Thyroid gland (tissue), 4 donors: Measurements from ENCODE around the gene CBLB. TPM values are rescaled to one million over a fixed set of nuclear protein-coding genes. Genes with fewer than 3 reads are reported as not detected.

Experiments used
- DNase-seq, 2 donors: peaks; one replicate each; pipeline ENCODE4 v3.0.0-alpha.2; 2019
- H3K27ac ChIP-seq, 3 donors: fragments of 200-600 bp; sonication (generic); 1 replicate in 2 of 3; 2 replicates in 1 of 3; pipeline ENCODE4 v1.5.1; 2016 to 2019; ENCODE audit warnings: mild to moderate bottlenecking in 1 of 3, moderate library complexity in 1 of 3
- H3K27me3 ChIP-seq: fragments of 200-600 bp; sonication (generic); one replicate; pipeline ENCODE4 v1.5.1; 2019
- H3K36me3 ChIP-seq, 2 donors: fragments of 200-600 bp; sonication (generic); one replicate each; pipeline ENCODE4 v1.5.1; 2016 to 2019
- H3K4me1 ChIP-seq, 2 donors: fragments of 200-600 bp; sonication (generic); one replicate each; pipeline ENCODE4 v1.5.1; 2017 to 2019
- H3K4me3 ChIP-seq, 3 donors: fragments of 200-600 bp; sonication (generic); replicated peaks in 1 of 3; 1 replicate in 2 of 3; 2 replicates in 1 of 3; pipeline ENCODE4 v1.5.1; 2016; ENCODE audit warnings: mild to moderate bottlenecking in 1 of 3
- H3K9me3 ChIP-seq: fragments of 200-600 bp; sonication (generic); one replicate; pipeline ENCODE4 v1.5.1; 2017
- CTCF ChIP-seq, 6 experiments: fragments of 200-600 bp in 3 of 6; fragments of 450-650 bp in 3 of 6; sonication (generic) in 3 of 6; IDR thresholded peaks; one replicate each; pipeline ENCODE4 v1.5.1; 2016 to 2019; ENCODE audit warnings: antibody characterized with exemption in 6 of 6, mild to moderate bottlenecking in 2 of 6, inconsistent platforms in 1 of 6, moderate library complexity in 1 of 6
- POLR2A ChIP-seq, 2 donors: fragments of 450-650 bp; IDR thresholded peaks; one replicate each; pipeline ENCODE4 v1.6.1; 2017; ENCODE audit warnings: antibody characterized with exemption in 2 of 2, mild to moderate bottlenecking in 2 of 2, moderate library complexity in 1 of 2
- WGBS, 2 donors: methylation state at CpG; one replicate each; pipeline ENCODE4 v1.1.5; 2017; 5-methylcytosine and 5-hydroxymethylcytosine counted together
- intact Hi-C: fragments of 100-400 bp; cut with DNase I; formaldehyde crosslinking; loops from one replicate; pipeline ENCODE4 v1.15.1; 2023
- total RNA-seq, 4 donors: library from RNA; depleted of rRNA; stranded (reverse); fragments of >200 nt; gene quantifications; one replicate each; pipeline ENCODE4 v1.2.3, GENCODE V29; 2016

CBLB gene
- total RNA-seq, 4 donors from 2014 or later, result 61.8 to 119 (median 83.4) TPM

GRCh38 chr3:105767776-105768175 lies 101.0 kb downstream of the CBLB start:
- H3K4me1 ChIP-seq, result no peaks in the 10 kb centered on the region
- intact Hi-C loops, result no loop called here
- no peaks in the 10 kb centered on the region for H3K36me3 ChIP-seq
- TF ChIP-seq POLR2A (IDR thresholded peaks at IDR 0.05) (no peak), CTCF (IDR thresholded peaks at IDR 0.05) (no peak)
- H3K27ac ChIP-seq, result no peak overlapping the region
- H3K9me3 ChIP-seq, result no peaks in the 10 kb centered on the region
- no peak overlapping the region for H3K4me3 ChIP-seq
- H3K27me3 ChIP-seq, result no peaks in the 10 kb centered on the region
- DNase-seq, result no peak

- TF ChIP-seq CTCF (IDR thresholded peaks at IDR 0.05) (no peak), POLR2A (IDR thresholded peaks at IDR 0.05) (no peak)
- H3K27me3 ChIP-seq, result no peaks in the 10 kb centered on the region
Observed at GRCh38 chr3:105767216-105767615, 101.6 kb downstream of the CBLB start.

GRCh38 chr3:105765308-105765639 lies 103.5 kb downstream of the CBLB start:
- Histone ChIP-seq H3K4me3 (no peak overlapping the region), H3K36me3 (peaks cover 2 to 8% of the 10 kb centered on the region in 2 donors), H3K27ac (no peak overlapping the region), H3K27me3 (no peaks in the 10 kb centered on the region), H3K4me1 (no peaks in the 10 kb centered on the region), H3K9me3 (no peaks in the 10 kb centered on the region)
- no peak for DNase-seq
- no peak for TF ChIP-seq POLR2A (IDR thresholded peaks at IDR 0.05)
- no peak for TF ChIP-seq CTCF (IDR thresholded peaks at IDR 0.05)
- intact Hi-C loops, result no loop called here

More at GRCh38 chr3:105767216-105767615, 101.6 kb downstream of the CBLB start:
- H3K4me3 ChIP-seq, result no peak overlapping the region
- H3K4me1 ChIP-seq, result no peaks in the 10 kb centered on the region
- intact Hi-C loops, result no loop called here
- no peak for DNase-seq
- no peaks in the 10 kb centered on the region for H3K9me3 ChIP-seq
- WGBS, 2 donors, result 73 to 84% methylated on average over 3 of the region's 3 CpGs
- no peak overlapping the region for H3K27ac ChIP-seq
- peaks cover under 1 to 4% of the 10 kb centered on the region in 2 donors for H3K36me3 ChIP-seq

GRCh38 chr3:105764378-105765307 lies 104.2 kb downstream of the CBLB start:
- TF ChIP-seq CTCF (IDR thresholded peaks at IDR 0.05) (no peak), POLR2A (IDR thresholded peaks at IDR 0.05) (no peak)
- H3K27me3 ChIP-seq, result no peaks in the 10 kb centered on the region
- no peak for DNase-seq
- 80 to 94% methylated on average over 2 of the region's 2 CpGs for WGBS, 2 donors
- intact Hi-C loops, result no loop called here
- no peak overlapping the region for H3K4me3 ChIP-seq
- no peak overlapping the region for H3K27ac ChIP-seq
- H3K9me3 ChIP-seq, result no peaks in the 10 kb centered on the region
- H3K4me1 ChIP-seq, result no peaks in the 10 kb centered on the region
- H3K36me3 ChIP-seq, result peaks cover 2 to 8% of the 10 kb centered on the region in 2 donors

- TF ChIP-seq CTCF (IDR thresholded peaks at IDR 0.05) (no peak), POLR2A (IDR thresholded peaks at IDR 0.05) (no peak)
- peaks cover 2 to 11% of the 10 kb centered on the region in 2 donors for H3K36me3 ChIP-seq
- H3K9me3 ChIP-seq, result no peaks in the 10 kb centered on the region
Observed at GRCh38 chr3:105763659-105764036, 105.2 kb downstream of the CBLB start.

More at GRCh38 chr3:105763659-105764036, 105.2 kb downstream of the CBLB start:
- H3K4me1 ChIP-seq, result no peaks in the 10 kb centered on the region
- H3K27me3 ChIP-seq, result no peaks in the 10 kb centered on the region
- H3K4me3 ChIP-seq, result no peak overlapping the region
- intact Hi-C loops, result no loop called here
- DNase-seq, result no peak
- no peak overlapping the region for H3K27ac ChIP-seq
